WTC11 (cell line): ENCODE measurements around the gene CTXN1.

Source experiments
- CREB1 ChIP-seq: sonication (generic); formaldehyde crosslinking; IDR thresholded peaks from 2 replicates; pipeline ENCODE4 v1.8.0; 2023; ENCODE audit warnings: mild to moderate bottlenecking, missing genetic modification reagents
- FOXJ3 ChIP-seq: sonication (generic); formaldehyde crosslinking; IDR thresholded peaks from 2 replicates; pipeline ENCODE4 v1.9.0; 2021; ENCODE audit warnings: missing genetic modification reagents, mild to moderate bottlenecking, borderline replicate concordance
- FOXP1 ChIP-seq: sonication (generic); formaldehyde crosslinking; IDR thresholded peaks from 2 replicates; pipeline ENCODE4 v1.8.0; 2022; ENCODE audit warnings: missing genetic modification reagents, mild to moderate bottlenecking, moderate library complexity, borderline replicate concordance
- TF ChIP-seq, protein P1 (sequence below): sonication (generic); formaldehyde crosslinking; IDR thresholded peaks from 2 replicates; pipeline ENCODE4 v1.8.1; 2023; ENCODE audit warnings: mild to moderate bottlenecking, moderate library complexity, missing genetic modification reagents
- TF ChIP-seq, protein P2 (sequence below): fragments of 200-600 bp; IDR thresholded peaks from 2 replicates; pipeline ENCODE4 v1.8.0; 2022; ENCODE audit warnings: antibody characterized with exemption
- TF ChIP-seq, protein P3 (sequence below): sonication (generic); formaldehyde crosslinking; IDR thresholded peaks from 2 replicates; pipeline ENCODE4 v1.8.0; 2022; ENCODE audit warnings: mild to moderate bottlenecking, missing genetic modification reagents

DNA sequence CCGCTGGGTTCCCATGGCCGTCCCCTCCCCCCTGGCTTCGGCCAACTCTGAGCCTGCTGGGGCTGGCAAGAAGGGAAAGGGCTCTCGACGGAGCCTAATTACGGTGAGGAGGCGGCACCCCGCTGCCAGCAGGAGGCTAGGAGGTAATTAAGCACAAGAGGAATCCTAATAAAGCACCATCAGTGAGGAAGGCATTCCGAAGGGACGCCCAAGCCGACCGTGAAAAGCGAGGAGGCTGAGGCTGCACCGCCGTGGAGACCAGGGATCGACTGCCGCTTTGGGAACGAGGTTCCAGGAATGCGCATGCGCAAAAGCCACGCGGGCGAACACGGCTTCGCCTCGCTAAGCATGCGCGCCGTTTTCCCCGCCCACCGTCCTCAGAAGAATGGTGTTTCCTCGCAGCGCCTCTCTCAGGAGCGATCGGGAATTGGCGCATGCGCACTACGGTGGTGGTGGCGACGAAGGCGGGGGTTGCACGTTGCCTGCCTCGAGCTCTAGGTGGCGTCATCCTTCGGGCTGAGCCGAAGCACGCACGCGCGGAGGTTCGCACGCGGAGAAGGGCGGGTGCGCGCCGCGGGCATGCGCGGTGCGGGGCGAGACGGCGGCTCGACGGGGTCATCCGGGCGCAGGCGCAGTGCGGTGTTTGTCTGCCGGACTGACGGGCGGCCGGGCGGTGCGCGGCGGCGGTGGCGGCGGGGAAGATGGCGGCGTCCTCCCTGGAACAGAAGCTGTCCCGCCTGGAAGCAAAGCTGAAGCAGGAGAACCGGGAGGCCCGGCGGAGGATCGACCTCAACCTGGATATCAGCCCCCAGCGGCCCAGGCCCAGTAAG, 22.5 kb downstream of the CTXN1 start, which contains the start of gene MAP2K7:
- TF ChIP-seq FOXP1 (CRISPR knock-in tag), result peak; percentile 95
- no peak for TF ChIP-seq FOXJ3
- TF ChIP-seq, protein P1, sequence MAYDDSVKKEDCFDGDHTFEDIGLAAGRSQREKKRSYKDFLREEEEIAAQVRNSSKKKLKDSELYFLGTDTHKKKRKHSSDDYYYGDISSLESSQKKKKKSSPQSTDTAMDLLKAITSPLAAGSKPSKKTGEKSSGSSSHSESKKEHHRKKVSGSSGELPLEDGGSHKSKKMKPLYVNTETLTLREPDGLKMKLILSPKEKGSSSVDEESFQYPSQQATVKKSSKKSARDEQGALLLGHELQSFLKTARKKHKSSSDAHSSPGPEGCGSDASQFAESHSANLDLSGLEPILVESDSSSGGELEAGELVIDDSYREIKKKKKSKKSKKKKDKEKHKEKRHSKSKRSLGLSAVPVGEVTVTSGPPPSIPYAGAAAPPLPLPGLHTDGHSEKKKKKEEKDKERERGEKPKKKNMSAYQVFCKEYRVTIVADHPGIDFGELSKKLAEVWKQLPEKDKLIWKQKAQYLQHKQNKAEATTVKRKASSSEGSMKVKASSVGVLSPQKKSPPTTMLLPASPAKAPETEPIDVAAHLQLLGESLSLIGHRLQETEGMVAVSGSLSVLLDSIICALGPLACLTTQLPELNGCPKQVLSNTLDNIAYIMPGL (CRISPR knock-in tag), result peak; percentile 56; the same call in 1 of the 2 replicates
- TF ChIP-seq, protein P2, sequence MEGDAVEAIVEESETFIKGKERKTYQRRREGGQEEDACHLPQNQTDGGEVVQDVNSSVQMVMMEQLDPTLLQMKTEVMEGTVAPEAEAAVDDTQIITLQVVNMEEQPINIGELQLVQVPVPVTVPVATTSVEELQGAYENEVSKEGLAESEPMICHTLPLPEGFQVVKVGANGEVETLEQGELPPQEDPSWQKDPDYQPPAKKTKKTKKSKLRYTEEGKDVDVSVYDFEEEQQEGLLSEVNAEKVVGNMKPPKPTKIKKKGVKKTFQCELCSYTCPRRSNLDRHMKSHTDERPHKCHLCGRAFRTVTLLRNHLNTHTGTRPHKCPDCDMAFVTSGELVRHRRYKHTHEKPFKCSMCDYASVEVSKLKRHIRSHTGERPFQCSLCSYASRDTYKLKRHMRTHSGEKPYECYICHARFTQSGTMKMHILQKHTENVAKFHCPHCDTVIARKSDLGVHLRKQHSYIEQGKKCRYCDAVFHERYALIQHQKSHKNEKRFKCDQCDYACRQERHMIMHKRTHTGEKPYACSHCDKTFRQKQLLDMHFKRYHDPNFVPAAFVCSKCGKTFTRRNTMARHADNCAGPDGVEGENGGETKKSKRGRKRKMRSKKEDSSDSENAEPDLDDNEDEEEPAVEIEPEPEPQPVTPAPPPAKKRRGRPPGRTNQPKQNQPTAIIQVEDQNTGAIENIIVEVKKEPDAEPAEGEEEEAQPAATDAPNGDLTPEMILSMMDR, result no peak
- peak; percentile 90; the same call in 1 of the 2 replicates for TF ChIP-seq CREB1
- TF ChIP-seq, protein P3, sequence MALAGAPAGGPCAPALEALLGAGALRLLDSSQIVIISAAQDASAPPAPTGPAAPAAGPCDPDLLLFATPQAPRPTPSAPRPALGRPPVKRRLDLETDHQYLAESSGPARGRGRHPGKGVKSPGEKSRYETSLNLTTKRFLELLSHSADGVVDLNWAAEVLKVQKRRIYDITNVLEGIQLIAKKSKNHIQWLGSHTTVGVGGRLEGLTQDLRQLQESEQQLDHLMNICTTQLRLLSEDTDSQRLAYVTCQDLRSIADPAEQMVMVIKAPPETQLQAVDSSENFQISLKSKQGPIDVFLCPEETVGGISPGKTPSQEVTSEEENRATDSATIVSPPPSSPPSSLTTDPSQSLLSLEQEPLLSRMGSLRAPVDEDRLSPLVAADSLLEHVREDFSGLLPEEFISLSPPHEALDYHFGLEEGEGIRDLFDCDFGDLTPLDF (CRISPR knock-in tag), result peak; percentile 73
